Endothelial cell (in vitro differentiated cells): ENCODE data around the gene GPR84. TPM values are rescaled to one million over a fixed set of nuclear protein-coding genes. Genes with fewer than 3 reads are reported as not detected.

ENCODE experiments used
- DNase-seq: peaks from one replicate; pipeline ENCODE4 v3.0.0; 2021; ENCODE audit warnings: low spot score
- H3K27ac Mint-ChIP-seq: one replicate; pipeline ENCODE4 v1.8.0; 2021; ENCODE audit warnings: mixed read lengths, inconsistent platforms; ENCODE audit not compliant: unreplicated experiment
- H3K27me3 Mint-ChIP-seq: one replicate; pipeline ENCODE4 v1.8.0; 2021; ENCODE audit warnings: mild to moderate bottlenecking, moderate library complexity, mixed read lengths, inconsistent platforms; ENCODE audit not compliant: unreplicated experiment
- H3K36me3 Mint-ChIP-seq: one replicate; pipeline ENCODE4 v1.8.0; 2021; ENCODE audit warnings: mild to moderate bottlenecking, low read depth, mixed read lengths, inconsistent platforms; ENCODE audit not compliant: unreplicated experiment
- H3K4me1 Mint-ChIP-seq: one replicate; pipeline ENCODE4 v1.8.0; 2021; ENCODE audit warnings: mild to moderate bottlenecking, mixed read lengths, inconsistent platforms; ENCODE audit not compliant: unreplicated experiment
- H3K4me3 Mint-ChIP-seq: one replicate; pipeline ENCODE4 v1.8.0; 2021; ENCODE audit warnings: mild to moderate bottlenecking, mixed read lengths, inconsistent platforms; ENCODE audit not compliant: unreplicated experiment
- H3K9me3 Mint-ChIP-seq: one replicate; pipeline ENCODE4 v1.8.0; 2021; ENCODE audit warnings: mixed read lengths, inconsistent platforms; ENCODE audit not compliant: unreplicated experiment
- total RNA-seq: library from RNA; stranded (reverse); fragmentation: NEBNext Ultra II Directional; extraction: Animal tissue kit (Norgen Biotek cat#: 25700); gene quantifications from one replicate; pipeline ENCODE4 v1.2.1, GENCODE V29; 2021; ENCODE audit not compliant: unreplicated experiment
- TF ChIP-seq, protein P1 (sequence below): fragments of 200-600 bp; sonication (generic); IDR thresholded peaks from one replicate; pipeline ENCODE4 v1.5.0; 2021; ENCODE audit warnings: antibody characterized with exemption; ENCODE audit not compliant: unreplicated experiment

Gene GPR84
- total RNA-seq, 1 donor from 2014 or later = 0.41 TPM

DNA sequence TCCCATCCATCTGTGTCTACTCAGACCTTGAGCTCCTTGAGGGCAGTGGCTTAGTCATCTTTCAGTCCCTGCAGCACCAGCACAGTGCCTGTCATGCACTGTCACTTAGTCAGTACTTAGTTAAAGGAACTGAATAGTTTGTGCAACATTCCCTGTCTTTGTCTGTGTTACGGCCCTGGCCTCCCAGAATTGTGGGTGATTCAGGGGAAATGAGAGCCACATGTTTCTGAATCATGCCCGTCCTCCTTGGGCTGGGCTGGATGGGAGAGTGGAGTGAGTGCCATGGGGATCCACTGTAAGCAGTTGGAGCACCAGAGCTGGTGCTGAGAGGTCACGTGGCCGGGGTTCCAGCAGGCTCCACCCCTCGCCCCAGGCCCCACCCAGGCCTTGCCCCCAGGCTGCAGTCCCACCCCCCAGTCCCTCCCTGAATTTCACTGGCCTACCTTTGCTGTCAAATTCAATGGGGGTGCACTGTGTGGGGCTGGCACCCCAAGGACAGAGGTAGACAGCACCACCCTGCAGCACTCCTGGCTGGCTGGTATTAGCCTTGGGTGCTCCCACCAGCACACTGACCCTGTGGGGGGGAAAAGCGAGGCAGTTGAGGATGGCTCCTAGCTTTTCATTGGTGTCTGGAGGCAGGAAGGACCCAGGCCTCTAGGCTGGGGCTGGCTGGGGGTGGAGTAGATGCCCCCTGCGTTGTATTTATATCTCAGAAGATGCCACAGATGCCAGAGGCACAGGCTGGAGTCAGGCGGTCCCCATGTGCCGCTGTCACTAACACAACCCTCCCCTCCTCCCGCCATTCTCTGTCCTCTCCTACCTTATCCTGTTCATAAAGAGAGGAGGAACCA is 47.3 kb upstream of the GPR84 start:
- H3K36me3 Mint-ChIP-seq = peaks cover 33% of the 10 kb centered on the region
- TF ChIP-seq, protein P1, sequence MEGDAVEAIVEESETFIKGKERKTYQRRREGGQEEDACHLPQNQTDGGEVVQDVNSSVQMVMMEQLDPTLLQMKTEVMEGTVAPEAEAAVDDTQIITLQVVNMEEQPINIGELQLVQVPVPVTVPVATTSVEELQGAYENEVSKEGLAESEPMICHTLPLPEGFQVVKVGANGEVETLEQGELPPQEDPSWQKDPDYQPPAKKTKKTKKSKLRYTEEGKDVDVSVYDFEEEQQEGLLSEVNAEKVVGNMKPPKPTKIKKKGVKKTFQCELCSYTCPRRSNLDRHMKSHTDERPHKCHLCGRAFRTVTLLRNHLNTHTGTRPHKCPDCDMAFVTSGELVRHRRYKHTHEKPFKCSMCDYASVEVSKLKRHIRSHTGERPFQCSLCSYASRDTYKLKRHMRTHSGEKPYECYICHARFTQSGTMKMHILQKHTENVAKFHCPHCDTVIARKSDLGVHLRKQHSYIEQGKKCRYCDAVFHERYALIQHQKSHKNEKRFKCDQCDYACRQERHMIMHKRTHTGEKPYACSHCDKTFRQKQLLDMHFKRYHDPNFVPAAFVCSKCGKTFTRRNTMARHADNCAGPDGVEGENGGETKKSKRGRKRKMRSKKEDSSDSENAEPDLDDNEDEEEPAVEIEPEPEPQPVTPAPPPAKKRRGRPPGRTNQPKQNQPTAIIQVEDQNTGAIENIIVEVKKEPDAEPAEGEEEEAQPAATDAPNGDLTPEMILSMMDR = no peak
- peaks cover 50% of the 10 kb centered on the region for H3K4me1 Mint-ChIP-seq
- peaks cover 5% of the 10 kb centered on the region for H3K27me3 Mint-ChIP-seq
- H3K27ac Mint-ChIP-seq = peak overlapping the region; percentile 81
- H3K9me3 Mint-ChIP-seq = no peaks in the 10 kb centered on the region
- no peak for DNase-seq
- H3K4me3 Mint-ChIP-seq = peak overlapping the region; percentile 81

DNA sequence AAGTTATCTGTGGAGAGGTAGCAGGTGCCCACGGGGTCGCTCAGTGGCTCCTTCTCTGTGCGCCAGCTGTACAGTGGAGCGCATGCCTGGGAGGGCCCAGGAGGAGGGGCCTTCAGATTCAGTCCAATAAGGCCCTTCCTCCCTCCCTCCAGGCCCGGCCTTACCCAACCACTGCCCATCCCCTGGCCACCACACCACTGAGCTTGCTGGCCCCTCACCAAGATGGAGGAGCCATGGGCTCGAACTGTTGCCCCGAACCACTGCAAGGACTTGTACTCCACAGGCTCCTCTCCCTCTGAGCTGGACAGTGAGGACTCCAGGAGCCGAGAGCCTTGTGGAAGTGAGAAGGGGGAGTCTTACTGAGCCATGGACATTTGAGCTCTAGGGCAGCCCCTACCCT is 45.0 kb upstream of the GPR84 start:
- TF ChIP-seq, protein P1 = no peak
- no peak overlapping the region for H3K4me3 Mint-ChIP-seq
- DNase-seq = no peak
- no peaks in the 10 kb centered on the region for H3K9me3 Mint-ChIP-seq
- peaks cover 39% of the 10 kb centered on the region for H3K4me1 Mint-ChIP-seq
- no peak overlapping the region for H3K27ac Mint-ChIP-seq
- H3K27me3 Mint-ChIP-seq = peaks cover 12% of the 10 kb centered on the region
- H3K36me3 Mint-ChIP-seq = peaks cover 45% of the 10 kb centered on the region

DNA sequence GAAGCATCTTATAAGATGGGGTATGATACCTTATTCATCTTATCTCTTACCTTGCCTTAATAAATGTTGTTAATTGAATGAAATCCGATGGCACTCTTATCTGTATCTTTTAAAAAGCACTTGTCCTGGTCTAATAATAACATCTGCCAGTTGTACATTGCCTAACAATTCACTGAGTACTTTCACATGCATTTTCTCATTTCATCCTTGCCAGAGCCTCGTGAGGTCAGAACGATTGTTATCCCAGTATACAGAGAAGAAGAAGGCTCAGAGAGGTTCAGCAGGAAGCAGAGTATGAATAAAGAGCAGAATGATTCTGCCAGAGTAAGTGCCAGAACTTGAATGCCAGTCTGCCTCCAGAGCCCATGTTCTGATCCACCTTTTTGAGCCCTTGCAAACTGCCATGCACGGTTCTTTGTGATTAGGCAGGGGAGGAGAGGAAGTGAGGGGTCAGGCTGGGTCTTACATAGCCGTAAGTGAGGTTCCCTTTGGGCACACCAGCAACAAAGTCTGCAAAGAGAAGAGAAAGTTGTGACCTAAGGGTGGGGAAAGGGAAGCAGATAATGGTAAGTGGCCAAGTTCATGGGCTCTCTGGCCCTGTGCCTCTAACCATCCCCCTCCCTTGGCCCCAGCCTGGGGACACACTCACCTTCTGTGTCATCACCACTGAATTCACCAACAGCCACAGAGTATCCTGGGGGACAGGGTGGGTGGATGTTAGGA is 43.1 kb upstream of the GPR84 start:
- peak overlapping the region; percentile 4 for H3K4me3 Mint-ChIP-seq
- no peak for DNase-seq
- H3K27ac Mint-ChIP-seq = peak overlapping the region; percentile 20
- H3K27me3 Mint-ChIP-seq = peaks cover 7% of the 10 kb centered on the region
- peaks cover 56% of the 10 kb centered on the region for H3K36me3 Mint-ChIP-seq
- TF ChIP-seq, protein P1 = no peak
- H3K9me3 Mint-ChIP-seq = no peaks in the 10 kb centered on the region
- H3K4me1 Mint-ChIP-seq = peaks cover 27% of the 10 kb centered on the region

DNA sequence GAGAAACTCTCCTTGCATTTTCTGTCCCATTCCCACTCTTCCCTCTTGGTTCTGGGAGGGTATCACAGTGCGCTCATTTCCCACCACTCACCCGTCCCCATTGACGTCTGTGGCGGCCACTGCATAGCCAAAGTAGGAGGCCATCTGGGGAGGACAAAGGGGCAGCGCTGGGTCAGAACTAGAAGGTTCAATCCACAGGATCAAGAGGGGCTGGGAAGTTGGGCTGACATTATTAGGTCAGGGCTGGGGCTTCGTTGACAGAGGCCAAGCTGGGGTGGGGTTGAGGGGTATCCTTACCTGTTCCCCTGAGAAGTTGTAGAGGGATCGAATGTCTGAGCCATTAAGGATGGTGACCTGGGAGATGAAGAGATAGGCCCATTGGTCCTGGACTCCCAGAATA is 41.3 kb upstream of the GPR84 start:
- TF ChIP-seq, protein P1 = no peak
- Mint-ChIP-seq H3K27ac (peak overlapping the region; percentile 61), H3K4me1 (peaks cover 20% of the 10 kb centered on the region), H3K9me3 (no peaks in the 10 kb centered on the region), H3K27me3 (peaks cover 16% of the 10 kb centered on the region), H3K36me3 (peaks cover 67% of the 10 kb centered on the region), H3K4me3 (no peak overlapping the region)
- DNase-seq = no peak

DNA sequence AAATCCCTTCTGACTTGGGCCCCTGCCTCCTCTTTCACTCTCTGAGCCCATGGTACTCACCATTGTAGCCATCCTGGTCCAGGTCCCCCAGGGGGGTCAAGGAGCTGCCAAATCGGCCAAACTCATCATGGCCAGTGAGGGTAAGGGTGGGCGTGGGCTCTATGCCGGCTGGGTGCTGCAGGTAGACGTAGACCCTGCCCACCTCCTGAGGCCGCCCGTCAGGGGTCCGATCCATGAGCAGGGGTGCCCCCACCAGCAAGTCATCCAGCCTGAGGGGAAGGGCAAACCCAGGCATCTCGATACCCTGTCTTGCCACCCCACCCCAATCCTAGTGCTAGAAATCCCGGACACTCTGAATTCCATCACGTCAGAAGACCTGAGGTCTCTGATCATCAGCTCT is 40.8 kb upstream of the GPR84 start:
- Mint-ChIP-seq H3K4me1 (peaks cover 23% of the 10 kb centered on the region), H3K9me3 (no peaks in the 10 kb centered on the region), H3K27me3 (peaks cover 16% of the 10 kb centered on the region), H3K27ac (peak overlapping the region; percentile 57), H3K36me3 (peaks cover 72% of the 10 kb centered on the region), H3K4me3 (no peak overlapping the region)
- TF ChIP-seq, protein P1 = no peak
- DNase-seq = no peak
